Upper lobe of right lung (tissue), 1 donor: ENCODE results near the gene LIX1. TPM values are rescaled to one million over a fixed set of nuclear protein-coding genes. Genes with fewer than 3 reads are reported as not detected.

Experiments used
- ATAC-seq: fragments of 200-7000 bp; cut with Tn5 transposase; one replicate; pipeline ENCODE4 v1.9.1; 2020; ENCODE audit warnings: mild to moderate bottlenecking, moderate library complexity
- DNase-seq: peaks from one replicate; pipeline ENCODE4 v3.0.0-alpha.2; 2020
- H3K27ac ChIP-seq: fragments of 200-600 bp; one replicate; pipeline ENCODE4 v1.8.0; 2022
- H3K27me3 ChIP-seq: fragments of 200-600 bp; one replicate; pipeline ENCODE4 v1.8.0; 2022; ENCODE audit warnings: mild to moderate bottlenecking
- H3K36me3 ChIP-seq: fragments of 200-600 bp; one replicate; pipeline ENCODE4 v1.8.0; 2022
- H3K4me1 ChIP-seq: fragments of 200-600 bp; one replicate; pipeline ENCODE4 v1.8.0; 2022
- H3K4me3 ChIP-seq: fragments of 200-600 bp; one replicate; pipeline ENCODE4 v1.8.0; 2022; ENCODE audit warnings: mild to moderate bottlenecking
- H3K9me3 ChIP-seq: fragments of 200-600 bp; one replicate; pipeline ENCODE4 v1.8.0; 2022
- CTCF ChIP-seq: fragments of 200-600 bp; IDR thresholded peaks from one replicate; pipeline ENCODE4 v1.8.0; 2022; ENCODE audit warnings: antibody characterized with exemption
- intact Hi-C: fragments of 100-400 bp; cut with DNase I; formaldehyde crosslinking; loops from one replicate; pipeline ENCODE4 v1.11.0; 2022
- total RNA-seq: library from RNA; stranded (reverse); fragmentation: NEBNext Ultra II Directional; extraction: Animal tissue kit (Norgen Biotek cat#: 25700); gene quantifications from one replicate; pipeline ENCODE4 v1.2.1, GENCODE V29; 2021
- donor health status: DM: no; HTN: yes; CAD: no; lungs with severe emphysema.

LIX1 gene
- total RNA-seq, 1 donor from 2014 or later = not detected

DNA sequence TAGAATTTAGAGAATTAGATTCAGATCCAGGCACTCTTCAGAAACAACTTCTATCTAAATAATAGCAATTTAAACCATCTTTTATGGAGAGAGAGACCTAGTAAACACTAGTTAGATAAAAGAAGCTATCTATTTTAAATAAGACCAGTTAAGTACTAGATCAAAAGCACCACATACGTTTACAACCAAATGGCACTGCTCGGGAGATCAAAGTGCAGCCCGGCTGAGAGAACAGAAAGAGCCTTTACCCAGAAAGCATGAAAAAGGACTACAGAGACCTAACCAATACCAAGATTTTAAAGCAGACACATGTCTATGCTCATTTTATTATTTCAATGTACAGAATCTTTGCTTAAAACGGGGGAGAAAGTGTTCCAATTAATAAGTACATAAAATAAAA lies 30.8 kb downstream of the LIX1 start:
- DNase-seq (no peak), ATAC-seq (no peak)
- Histone ChIP-seq H3K27me3 (no peaks in the 10 kb centered on the region), H3K4me3 (no peak overlapping the region), H3K36me3 (no peaks in the 10 kb centered on the region), H3K4me1 (no peaks in the 10 kb centered on the region), H3K27ac (no peak overlapping the region), H3K9me3 (no peaks in the 10 kb centered on the region)
- intact Hi-C loops = no loop called here
- no peak for TF ChIP-seq CTCF

DNA sequence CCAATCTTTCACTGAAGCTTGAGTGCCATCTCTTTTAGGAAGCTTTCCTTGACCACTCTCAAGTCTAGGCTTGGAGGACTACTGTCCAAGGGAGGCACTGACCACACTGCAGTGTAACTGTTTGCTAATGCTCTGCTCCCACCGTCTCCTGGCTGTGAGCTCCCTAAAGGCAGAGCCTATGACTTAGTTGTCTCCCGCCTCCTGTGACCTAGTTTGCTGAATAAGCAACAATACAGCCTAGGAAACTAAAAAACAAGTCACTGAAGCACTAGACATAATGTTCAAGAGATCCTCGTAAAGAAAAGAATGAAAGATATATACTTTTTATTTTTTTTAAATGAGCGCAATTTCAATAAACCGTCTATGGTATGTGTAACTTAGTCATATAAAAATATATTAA lies 31.4 kb downstream of the LIX1 start:
- H3K9me3 ChIP-seq = no peaks in the 10 kb centered on the region
- ATAC-seq = no peak
- no peaks in the 10 kb centered on the region for H3K27me3 ChIP-seq
- intact Hi-C loops = no loop called here
- H3K36me3 ChIP-seq = no peaks in the 10 kb centered on the region
- H3K4me1 ChIP-seq = no peaks in the 10 kb centered on the region
- no peak for TF ChIP-seq CTCF
- no peak overlapping the region for H3K4me3 ChIP-seq
- no peak overlapping the region for H3K27ac ChIP-seq
- DNase-seq = no peak

DNA sequence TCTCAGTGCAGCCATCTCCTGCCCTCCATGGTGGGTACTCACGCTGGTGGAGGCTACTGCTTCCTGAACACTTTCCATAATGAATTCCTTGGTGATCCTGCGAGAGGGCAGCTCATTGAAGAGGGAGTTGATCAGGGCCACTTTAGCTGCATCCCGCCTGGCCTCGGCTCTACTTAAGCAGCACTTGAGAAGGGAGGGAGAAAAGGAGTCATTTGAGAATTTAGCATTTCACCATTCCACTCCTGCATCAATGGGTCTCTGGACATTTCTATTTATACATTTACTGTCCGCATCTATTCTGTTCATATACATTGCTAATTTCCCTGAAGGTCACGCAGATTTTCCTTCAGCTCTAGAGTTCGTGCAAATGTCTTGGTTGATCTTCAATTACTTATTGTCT lies 35.1 kb downstream of the LIX1 start:
- Histone ChIP-seq H3K4me1 (no peaks in the 10 kb centered on the region), H3K9me3 (no peaks in the 10 kb centered on the region), H3K4me3 (no peak overlapping the region), H3K27ac (no peak overlapping the region), H3K27me3 (no peaks in the 10 kb centered on the region), H3K36me3 (no peaks in the 10 kb centered on the region)
- DNase-seq = no peak
- ATAC-seq = no peak
- intact Hi-C loops = no loop called here
- no peak for TF ChIP-seq CTCF

DNA sequence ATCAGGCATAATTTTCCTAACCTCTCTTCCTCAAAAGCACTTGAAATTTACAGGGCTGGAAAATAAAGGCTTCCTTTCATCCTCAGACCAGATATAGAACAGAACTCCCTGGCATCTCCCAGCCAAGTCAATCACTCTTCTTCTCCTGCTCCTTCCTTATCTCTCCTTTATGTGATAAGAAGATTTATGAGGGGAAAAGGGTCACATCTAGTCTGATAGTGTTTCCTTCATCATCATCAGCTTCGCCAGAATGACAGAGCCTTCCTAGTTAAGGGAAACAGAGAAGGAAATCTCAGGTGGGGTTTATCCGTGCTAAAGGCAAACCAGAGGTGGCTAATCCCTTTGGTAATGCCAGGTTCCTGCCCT lies 36.2 kb downstream of the LIX1 start:
- Histone ChIP-seq H3K27me3 (no peaks in the 10 kb centered on the region), H3K36me3 (no peaks in the 10 kb centered on the region), H3K9me3 (no peaks in the 10 kb centered on the region), H3K4me1 (no peaks in the 10 kb centered on the region), H3K27ac (no peak overlapping the region), H3K4me3 (no peak overlapping the region)
- no peak for TF ChIP-seq CTCF
- DNase-seq = no peak
- intact Hi-C loops = no loop called here
- no peak for ATAC-seq

- TF ChIP-seq CTCF = no peak
- DNase-seq = no peak
- Histone ChIP-seq H3K27ac (no peak overlapping the region), H3K9me3 (no peaks in the 10 kb centered on the region), H3K4me3 (no peak overlapping the region), H3K36me3 (no peaks in the 10 kb centered on the region), H3K4me1 (no peaks in the 10 kb centered on the region), H3K27me3 (no peaks in the 10 kb centered on the region)
- intact Hi-C loops = no loop called here
- ATAC-seq = no peak
Observed at GRCh38 chr5:97105501-97106215, 36.8 kb downstream of the LIX1 start.

GRCh38 chr5:97102010-97102470 lies 40.4 kb downstream of the LIX1 start:
- H3K27ac ChIP-seq = no peak overlapping the region
- H3K4me3 ChIP-seq = no peak overlapping the region
- intact Hi-C loops = no loop called here
- no peaks in the 10 kb centered on the region for H3K4me1 ChIP-seq
- TF ChIP-seq CTCF = no peak
- no peak for DNase-seq
- H3K9me3 ChIP-seq = no peaks in the 10 kb centered on the region
- no peak for ATAC-seq
- no peaks in the 10 kb centered on the region for H3K36me3 ChIP-seq
- no peaks in the 10 kb centered on the region for H3K27me3 ChIP-seq
